ENCODE results near the gene DOCK9.

The DOCK9 gene

DNA sequence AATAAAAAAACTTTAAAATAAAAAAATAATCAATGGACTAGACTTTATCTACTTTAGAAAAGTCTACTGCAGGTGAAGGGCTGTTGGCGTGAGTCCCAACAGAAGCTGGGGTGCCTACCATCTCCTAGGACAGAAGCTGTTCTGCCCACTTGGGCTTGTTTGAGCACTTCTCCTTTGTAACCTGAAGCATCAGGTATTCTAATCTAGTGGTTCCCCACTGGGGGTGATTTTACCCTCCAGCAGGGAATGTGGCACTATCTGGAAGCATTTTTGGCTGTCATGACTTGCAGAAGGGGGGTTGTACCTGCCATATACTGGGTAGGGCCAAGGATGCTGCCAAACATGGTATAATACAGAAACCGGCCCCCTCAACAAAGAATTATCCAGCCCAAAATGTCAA is 16.2 kb upstream of the DOCK9 start:
- Histone ChIP-seq H3K27me3 (ENCODE audit: insufficient read depth, low read length) (no peaks in the 10 kb centered on the region), H3K9me3 (ENCODE audit: insufficient read depth, low read depth, low read length) (no peaks in the 10 kb centered on the region), H3K79me1 (ENCODE audit: low read length) (no peaks in the 10 kb centered on the region), H2BK120ac (ENCODE audit: insufficient read depth, low read length, poor library complexity) (no peak overlapping the region), H3K79me2 (ENCODE audit: control insufficient read depth, insufficient read depth, low read length, poor library complexity) (no peaks in the 10 kb centered on the region), H3K4me2 (ENCODE audit: low read length) (no peak overlapping the region), H3K27ac (ENCODE audit: low read depth, low read length) (no peak overlapping the region), H2BK12ac (ENCODE audit: low read length) (no peak overlapping the region), H3K18ac (ENCODE audit: low read length) (no peak overlapping the region), H4K12ac (ENCODE audit: low read depth, low read length) (no peak overlapping the region), H2AK5ac (ENCODE audit: low read length) (no peak overlapping the region), H3K4me1 (ENCODE audit: control insufficient read depth in 1 of 2, insufficient read depth in 2 of 2, low read length in 2 of 2) (peaks cover 0 to 7% of the 10 kb centered on the region in 2 experiments), H2BK5ac (ENCODE audit: low read depth, low read length, poor library complexity) (no peak overlapping the region), H3K36me3 (ENCODE audit: control insufficient read depth in 1 of 2, insufficient read depth in 2 of 2, low read length in 2 of 2) (peaks cover 0 to 2% of the 10 kb centered on the region in 2 experiments), H3K4ac (ENCODE audit: low read depth, low read length) (no peak overlapping the region), H2AFZ (ENCODE audit: insufficient read depth, low read length, poor library complexity) (no peak overlapping the region), H3K4me3 (ENCODE audit: low read depth, low read length) (no peak overlapping the region), H3K23ac (ENCODE audit: low read length) (no peak overlapping the region), H4K91ac (ENCODE audit: low read depth, low read length) (no peak overlapping the region), H3K9ac (ENCODE audit: low read length) (no peak overlapping the region), H4K8ac (ENCODE audit: low read depth, low read length) (no peak overlapping the region), H3K14ac (ENCODE audit: low read length) (no peak overlapping the region)
- DNase-seq, result no peak
- WGBS (ENCODE audit: extremely low coverage, insufficient coverage, insufficient read length), result no CpG with 5 or more reads among the region's 2 CpGs

DNA sequence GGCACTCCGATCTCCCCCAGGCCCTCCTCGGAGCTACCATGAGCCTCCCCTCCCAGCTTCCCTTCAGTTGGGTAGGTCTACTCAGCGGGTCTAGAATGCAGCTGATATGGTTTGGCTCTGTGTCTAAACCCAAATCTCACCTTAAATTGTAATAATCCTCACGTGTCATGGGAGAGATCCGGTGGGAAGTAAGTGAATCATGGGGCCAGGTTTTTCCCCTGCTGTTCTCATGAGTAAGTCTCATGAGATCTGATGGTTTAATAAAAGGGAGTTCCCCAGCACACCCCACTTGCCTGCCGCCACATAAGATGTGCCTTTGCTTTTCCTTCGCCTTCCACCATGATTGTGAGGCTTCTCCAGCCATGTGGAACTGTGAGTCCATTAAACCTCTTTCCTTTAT is 14.5 kb upstream of the DOCK9 start:
- H2BK120ac ChIP-seq (ENCODE audit: insufficient read depth, low read length, poor library complexity), result no peak overlapping the region
- no peak overlapping the region for H3K4me3 ChIP-seq (ENCODE audit: low read depth, low read length)
- H3K27ac ChIP-seq (ENCODE audit: low read depth, low read length), result no peak overlapping the region
- no peaks in the 10 kb centered on the region for H3K79me1 ChIP-seq (ENCODE audit: low read length)
- peak overlapping the region; percentile 23 for H3K18ac ChIP-seq (ENCODE audit: low read length)
- H3K4ac ChIP-seq (ENCODE audit: low read depth, low read length), result peak overlapping the region; percentile 32
- peaks cover 0 to 2% of the 10 kb centered on the region in 2 experiments for H3K36me3 ChIP-seq (ENCODE audit: control insufficient read depth in 1 of 2, insufficient read depth in 2 of 2, low read length in 2 of 2)
- H3K4me2 ChIP-seq (ENCODE audit: low read length), result no peak overlapping the region
- H3K4me1 ChIP-seq (ENCODE audit: control insufficient read depth in 1 of 2, insufficient read depth in 2 of 2, low read length in 2 of 2), result peaks cover 3 to 4% of the 10 kb centered on the region in 2 experiments
- no peak overlapping the region for H2BK12ac ChIP-seq (ENCODE audit: low read length)
- DNase-seq, result no peak
- WGBS (ENCODE audit: extremely low coverage, insufficient coverage, insufficient read length), result no CpG with 5 or more reads among the region's 7 CpGs
- no peak overlapping the region for H3K9ac ChIP-seq (ENCODE audit: low read length)
- no peak overlapping the region for H4K12ac ChIP-seq (ENCODE audit: low read depth, low read length)
- no peak overlapping the region for H2AK5ac ChIP-seq (ENCODE audit: low read length)
- no peaks in the 10 kb centered on the region for H3K79me2 ChIP-seq (ENCODE audit: control insufficient read depth, insufficient read depth, low read length, poor library complexity)
- H3K23ac ChIP-seq (ENCODE audit: low read length), result no peak overlapping the region
- no peak overlapping the region for H3K14ac ChIP-seq (ENCODE audit: low read length)
- H3K9me3 ChIP-seq (ENCODE audit: insufficient read depth, low read depth, low read length), result no peaks in the 10 kb centered on the region
- no peaks in the 10 kb centered on the region for H3K27me3 ChIP-seq (ENCODE audit: insufficient read depth, low read length)
- H2AFZ ChIP-seq (ENCODE audit: insufficient read depth, low read length, poor library complexity), result no peak overlapping the region
- peak overlapping the region; percentile 21 for H4K91ac ChIP-seq (ENCODE audit: low read depth, low read length)
- no peak overlapping the region for H4K8ac ChIP-seq (ENCODE audit: low read depth, low read length)
- H2BK5ac ChIP-seq (ENCODE audit: low read depth, low read length, poor library complexity), result no peak overlapping the region

DNA sequence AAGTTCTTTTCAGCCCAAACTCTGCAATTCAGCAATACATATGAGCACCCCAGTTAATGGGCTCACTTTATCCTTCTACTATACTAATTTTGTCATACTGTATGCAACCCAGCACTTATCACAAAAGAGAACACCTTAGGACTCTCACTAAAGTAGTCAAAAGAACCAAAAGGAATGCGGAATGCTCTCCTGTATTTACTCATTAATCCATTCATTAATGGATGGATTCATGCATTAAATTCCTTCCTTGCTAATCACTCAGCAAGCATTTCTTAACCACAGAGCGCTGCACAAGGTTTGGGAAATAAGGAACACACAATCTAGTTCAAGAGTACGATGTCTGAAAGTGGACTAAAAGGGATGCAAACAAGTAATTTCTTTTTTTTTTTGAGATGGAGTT is 12.8 kb upstream of the DOCK9 start:
- H3K4me3 ChIP-seq (ENCODE audit: low read depth, low read length), result no peak overlapping the region
- no peak overlapping the region for H3K18ac ChIP-seq (ENCODE audit: low read length)
- no peak overlapping the region for H3K23ac ChIP-seq (ENCODE audit: low read length)
- H3K9ac ChIP-seq (ENCODE audit: low read length), result no peak overlapping the region
- H3K4me2 ChIP-seq (ENCODE audit: low read length), result no peak overlapping the region
- H3K4me1 ChIP-seq (ENCODE audit: control insufficient read depth in 1 of 2, insufficient read depth in 2 of 2, low read length in 2 of 2), result peaks cover 3 to 4% of the 10 kb centered on the region in 2 experiments
- no peak overlapping the region for H2BK5ac ChIP-seq (ENCODE audit: low read depth, low read length, poor library complexity)
- H3K79me1 ChIP-seq (ENCODE audit: low read length), result no peaks in the 10 kb centered on the region
- no peak overlapping the region for H4K8ac ChIP-seq (ENCODE audit: low read depth, low read length)
- no peak overlapping the region for H2BK120ac ChIP-seq (ENCODE audit: insufficient read depth, low read length, poor library complexity)
- H3K4ac ChIP-seq (ENCODE audit: low read depth, low read length), result no peak overlapping the region
- no peaks in the 10 kb centered on the region for H3K9me3 ChIP-seq (ENCODE audit: insufficient read depth, low read depth, low read length)
- no peak overlapping the region for H4K12ac ChIP-seq (ENCODE audit: low read depth, low read length)
- no peak overlapping the region for H2AFZ ChIP-seq (ENCODE audit: insufficient read depth, low read length, poor library complexity)
- no peaks in the 10 kb centered on the region for H3K27me3 ChIP-seq (ENCODE audit: insufficient read depth, low read length)
- H3K36me3 ChIP-seq (ENCODE audit: control insufficient read depth in 1 of 2, insufficient read depth in 2 of 2, low read length in 2 of 2), result peaks cover 2% of the 10 kb centered on the region in 2 experiments
- no peak overlapping the region for H3K27ac ChIP-seq (ENCODE audit: low read depth, low read length)
- H2BK12ac ChIP-seq (ENCODE audit: low read length), result no peak overlapping the region
- no peak overlapping the region for H2AK5ac ChIP-seq (ENCODE audit: low read length)
- no CpG with 5 or more reads among the region's 3 CpGs for WGBS (ENCODE audit: extremely low coverage, insufficient coverage, insufficient read length)
- H3K79me2 ChIP-seq (ENCODE audit: control insufficient read depth, insufficient read depth, low read length, poor library complexity), result no peaks in the 10 kb centered on the region
- H4K91ac ChIP-seq (ENCODE audit: low read depth, low read length), result no peak overlapping the region
- H3K14ac ChIP-seq (ENCODE audit: low read length), result no peak overlapping the region
- no peak for DNase-seq

DNA sequence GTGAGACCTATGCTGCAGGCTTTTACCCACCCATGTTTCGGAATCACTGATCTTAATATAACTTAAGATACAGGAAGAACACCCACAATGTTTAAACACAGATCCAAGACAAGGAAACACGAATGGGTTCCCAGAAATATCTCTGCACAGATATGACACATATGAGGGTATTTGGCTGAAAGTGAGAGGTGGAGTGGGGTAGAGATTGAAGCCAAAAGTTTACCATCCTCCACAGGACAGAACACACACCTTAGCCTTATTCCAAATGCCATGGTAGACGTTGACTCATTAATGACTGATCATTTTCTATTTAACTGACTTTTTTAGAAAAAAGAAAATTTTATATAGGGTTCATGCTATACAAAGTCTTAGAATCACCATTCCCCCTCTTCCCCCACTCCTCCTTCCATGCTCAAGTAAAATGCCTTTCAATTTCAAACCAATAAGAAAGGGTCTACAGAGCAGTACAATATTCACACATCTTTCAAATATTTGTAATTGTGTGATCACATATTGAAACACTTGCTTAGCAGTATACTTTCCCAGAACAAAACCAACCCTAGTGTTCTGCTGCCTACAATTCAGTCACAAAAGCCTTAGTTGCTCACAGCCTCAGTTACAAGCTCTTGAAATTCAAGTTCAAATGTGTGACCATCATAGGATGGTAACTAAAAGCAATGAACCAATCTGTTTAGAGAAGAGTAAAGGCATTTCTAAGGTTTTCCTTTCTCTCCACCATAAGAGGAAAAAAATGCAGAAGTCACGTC is 11.8 kb upstream of the DOCK9 start:
- no peak overlapping the region for H4K12ac ChIP-seq (ENCODE audit: low read depth, low read length)
- no peak overlapping the region for H4K91ac ChIP-seq (ENCODE audit: low read depth, low read length)
- no peak overlapping the region for H2BK120ac ChIP-seq (ENCODE audit: insufficient read depth, low read length, poor library complexity)
- H3K36me3 ChIP-seq (ENCODE audit: control insufficient read depth in 1 of 2, insufficient read depth in 2 of 2, low read length in 2 of 2), result peaks cover 2% of the 10 kb centered on the region in 2 experiments
- H2AFZ ChIP-seq (ENCODE audit: insufficient read depth, low read length, poor library complexity), result no peak overlapping the region
- no peak overlapping the region for H3K14ac ChIP-seq (ENCODE audit: low read length)
- no peak for DNase-seq
- no peak overlapping the region for H2AK5ac ChIP-seq (ENCODE audit: low read length)
- no peak overlapping the region for H3K23ac ChIP-seq (ENCODE audit: low read length)
- H3K9ac ChIP-seq (ENCODE audit: low read length), result no peak overlapping the region
- no peak overlapping the region for H2BK5ac ChIP-seq (ENCODE audit: low read depth, low read length, poor library complexity)
- H3K4me1 ChIP-seq (ENCODE audit: control insufficient read depth in 1 of 2, insufficient read depth in 2 of 2, low read length in 2 of 2), result peaks cover 3 to 4% of the 10 kb centered on the region in 2 experiments
- H3K27ac ChIP-seq (ENCODE audit: low read depth, low read length), result no peak overlapping the region
- H3K79me1 ChIP-seq (ENCODE audit: low read length), result no peaks in the 10 kb centered on the region
- H3K4ac ChIP-seq (ENCODE audit: low read depth, low read length), result no peak overlapping the region
- no peaks in the 10 kb centered on the region for H3K79me2 ChIP-seq (ENCODE audit: control insufficient read depth, insufficient read depth, low read length, poor library complexity)
- H4K8ac ChIP-seq (ENCODE audit: low read depth, low read length), result no peak overlapping the region
- no CpG with 5 or more reads among the region's 4 CpGs for WGBS (ENCODE audit: extremely low coverage, insufficient coverage, insufficient read length)
- H3K4me3 ChIP-seq (ENCODE audit: low read depth, low read length), result no peak overlapping the region
- no peak overlapping the region for H3K4me2 ChIP-seq (ENCODE audit: low read length)
- H3K9me3 ChIP-seq (ENCODE audit: insufficient read depth, low read depth, low read length), result no peaks in the 10 kb centered on the region
- H2BK12ac ChIP-seq (ENCODE audit: low read length), result no peak overlapping the region
- no peaks in the 10 kb centered on the region for H3K27me3 ChIP-seq (ENCODE audit: insufficient read depth, low read length)
- no peak overlapping the region for H3K18ac ChIP-seq (ENCODE audit: low read length)

Measured in trophoblast cell (in vitro differentiated cells and primary cell).